ENCODE measurements around the gene DHFR. TPM values are rescaled to one million over a fixed set of nuclear protein-coding genes. Genes with fewer than 3 reads are reported as not detected.

DHFR gene
- total RNA-seq, 1 experiment from 2014 or later = 51.5 TPM

- DNase-seq (ENCODE audit: low read depth, low spot score) = no peak
- in situ Hi-C loops (cut with HindIII; ENCODE audit: low pct_unique_long_range_greater_than_20kb, low sequenced_read_pairs) (no loop called here), intact Hi-C loops (cut with micrococcal nuclease; ENCODE audit: unreplicated experiment) (no loop called here)
- CTCF ChIA-PET = no interaction called here
- Histone ChIP-seq H3K27me3 (ENCODE audit: control insufficient read depth, insufficient read depth, low read length) (no peaks in the 10 kb centered on the region), H3K9me3 (ENCODE audit: control insufficient read depth, insufficient read depth, low read depth, low read length) (no peaks in the 10 kb centered on the region), H3K4me3 (ENCODE audit: low read depth in 2 of 2, low read length in 2 of 2) (no peak overlapping the region), H3K27ac (ENCODE audit: low read length) (no peak overlapping the region), H3K4me1 (ENCODE audit: control insufficient read depth, insufficient read depth, low read length) (no peaks in the 10 kb centered on the region), H3K36me3 (ENCODE audit: control insufficient read depth, insufficient read depth, low read length) (peaks cover 9% of the 10 kb centered on the region)
- BruUV-seq (replicated peaks) = no TSS peak
- ATAC-seq = no peak
- POLR2A ChIA-PET = no interaction called here
- TF ChIP-seq CTCF (IDR thresholded peaks at IDR 0.05) (no peak), TCF7L2 (IDR thresholded peaks at IDR 0.05; ENCODE audit: low read depth, low read length) (no peak), SIN3A (IDR thresholded peaks at IDR 0.05; ENCODE audit: borderline replicate concordance, insufficient read depth, low read depth, low read length) (no peak), REST (IDR thresholded peaks at IDR 0.05; ENCODE audit: insufficient read depth in 1 of 2, low read depth in 2 of 2, low read length in 1 of 2) (no peak), POLR2AphosphoS5 (IDR thresholded peaks at IDR 0.05; ENCODE audit: low read depth, low read length) (no peak)
Measured at GRCh38 chr5:80634193-80634592, 20.6 kb downstream of the DHFR start.

- no TSS peak for BruUV-seq (replicated peaks)
- DNase-seq (ENCODE audit: low read depth, low spot score) (no peak), ATAC-seq (no peak)
- POLR2A ChIA-PET = no interaction called here
- Histone ChIP-seq H3K27me3 (ENCODE audit: control insufficient read depth, insufficient read depth, low read length) (no peaks in the 10 kb centered on the region), H3K27ac (ENCODE audit: low read length) (no peak overlapping the region), H3K36me3 (ENCODE audit: control insufficient read depth, insufficient read depth, low read length) (peaks cover 7% of the 10 kb centered on the region; the same call in 1 of the 2 replicates), H3K4me1 (ENCODE audit: control insufficient read depth, insufficient read depth, low read length) (no peaks in the 10 kb centered on the region), H3K9me3 (ENCODE audit: control insufficient read depth, insufficient read depth, low read depth, low read length) (no peaks in the 10 kb centered on the region), H3K4me3 (ENCODE audit: low read depth in 2 of 2, low read length in 2 of 2) (no peak overlapping the region)
- intact Hi-C loops (cut with micrococcal nuclease; ENCODE audit: unreplicated experiment) = no loop called here
- in situ Hi-C loops (cut with HindIII; ENCODE audit: low pct_unique_long_range_greater_than_20kb, low sequenced_read_pairs) = no loop called here
- CTCF ChIA-PET = no interaction called here
- TF ChIP-seq CTCF (IDR thresholded peaks at IDR 0.05) (no peak), SIN3A (IDR thresholded peaks at IDR 0.05; ENCODE audit: borderline replicate concordance, insufficient read depth, low read depth, low read length) (no peak), TCF7L2 (IDR thresholded peaks at IDR 0.05; ENCODE audit: low read depth, low read length) (no peak), REST (IDR thresholded peaks at IDR 0.05; ENCODE audit: insufficient read depth in 1 of 2, low read depth in 2 of 2, low read length in 1 of 2) (no peak), POLR2AphosphoS5 (IDR thresholded peaks at IDR 0.05; ENCODE audit: low read depth, low read length) (no peak)
Measured at GRCh38 chr5:80632700-80633099, 22.1 kb downstream of the DHFR start.

All from Panc1 (cell line).